ENCODE results near the gene PHGDH.

PHGDH gene

DNA sequence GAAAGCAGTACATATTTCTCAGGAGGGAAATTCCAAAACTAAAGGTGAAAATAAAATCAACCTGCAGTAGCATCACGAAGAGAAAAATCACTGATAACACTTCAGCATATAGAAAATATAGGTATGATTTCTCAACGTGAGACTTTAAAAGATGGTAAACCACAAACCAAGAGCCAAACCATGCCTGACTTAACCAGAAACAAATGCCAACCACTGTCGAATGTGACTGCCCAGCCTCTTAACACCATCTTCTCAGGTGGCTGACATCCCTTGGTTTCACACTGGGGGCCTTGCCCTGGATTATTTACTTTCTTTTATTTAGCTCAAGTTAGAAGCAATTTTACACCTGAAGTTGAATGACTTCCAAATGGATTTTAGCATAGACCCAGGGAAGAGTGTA is 46.9 kb downstream of the PHGDH start:
- H3K9me2 ChIP-seq (ENCODE audit: low read depth, low read length), result no peaks in the 10 kb centered on the region
- no peak overlapping the region for H3K9ac ChIP-seq (ENCODE audit: low read length)
- H3F3A ChIP-seq (ENCODE audit: insufficient read depth, low read length), result no peaks in the 10 kb centered on the region
- H3K4me1 ChIP-seq (ENCODE audit: insufficient read depth, low read length, severe bottlenecking), result no peaks in the 10 kb centered on the region
- H3K4me2 ChIP-seq (ENCODE audit: low read length), result no peak overlapping the region
- H4K20me1 ChIP-seq (ENCODE audit: insufficient read depth, low read length), result no peaks in the 10 kb centered on the region
- no peak overlapping the region for H2AFZ ChIP-seq (ENCODE audit: low read length)
- no peaks in the 10 kb centered on the region for H3K9me3 ChIP-seq (ENCODE audit: low read length)
- TF ChIP-seq EZH2 (IDR thresholded peaks at IDR 0.05; ENCODE audit: borderline replicate concordance, low read length), result no peak
- no peaks in the 10 kb centered on the region for H3K27me3 ChIP-seq (ENCODE audit: insufficient read depth, low read length)
- H3K4me3 ChIP-seq (ENCODE audit: low read depth, low read length, poor library complexity, severe bottlenecking), result no peak overlapping the region
- H3K27ac ChIP-seq (ENCODE audit: low read depth, low read length, poor library complexity, severe bottlenecking), result no peak overlapping the region
- no peaks in the 10 kb centered on the region for H3K79me2 ChIP-seq (ENCODE audit: insufficient read depth, low read length)
- H3K36me3 ChIP-seq (ENCODE audit: insufficient read depth, low read length), result no peaks in the 10 kb centered on the region

DNA sequence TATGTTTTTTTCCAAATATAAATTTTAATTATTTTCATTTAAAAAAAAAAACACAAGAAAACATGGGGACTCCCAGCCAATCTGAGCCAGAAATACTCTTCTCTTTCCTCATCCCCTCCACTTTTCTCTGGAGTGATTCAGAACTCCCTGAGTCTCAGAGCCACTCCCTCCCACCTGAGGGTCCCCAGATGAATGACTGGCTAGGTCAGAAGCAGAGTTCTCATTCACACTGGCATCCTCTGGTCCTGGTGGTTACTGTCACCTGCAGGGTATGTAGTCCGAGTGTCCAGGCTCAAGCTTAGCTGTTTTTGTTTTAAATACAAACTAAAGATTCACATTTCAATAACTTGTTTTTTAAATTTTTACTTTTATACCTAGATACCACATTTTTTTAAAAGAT is 50.7 kb downstream of the PHGDH start:
- Histone ChIP-seq H3K36me3 (ENCODE audit: insufficient read depth, low read length) (no peaks in the 10 kb centered on the region), H3K9me3 (ENCODE audit: low read length) (no peaks in the 10 kb centered on the region), H3K4me3 (ENCODE audit: low read depth, low read length, poor library complexity, severe bottlenecking) (no peak overlapping the region), H4K20me1 (ENCODE audit: insufficient read depth, low read length) (no peaks in the 10 kb centered on the region), H3K9me2 (ENCODE audit: low read depth, low read length) (no peaks in the 10 kb centered on the region), H2AFZ (ENCODE audit: low read length) (no peak overlapping the region), H3F3A (ENCODE audit: insufficient read depth, low read length) (no peaks in the 10 kb centered on the region), H3K4me1 (ENCODE audit: insufficient read depth, low read length, severe bottlenecking) (no peaks in the 10 kb centered on the region), H3K27ac (ENCODE audit: low read depth, low read length, poor library complexity, severe bottlenecking) (no peak overlapping the region), H3K27me3 (ENCODE audit: insufficient read depth, low read length) (no peaks in the 10 kb centered on the region), H3K4me2 (ENCODE audit: low read length) (no peak overlapping the region), H3K79me2 (ENCODE audit: insufficient read depth, low read length) (no peaks in the 10 kb centered on the region), H3K9ac (ENCODE audit: low read length) (no peak overlapping the region)
- TF ChIP-seq, protein P1, sequence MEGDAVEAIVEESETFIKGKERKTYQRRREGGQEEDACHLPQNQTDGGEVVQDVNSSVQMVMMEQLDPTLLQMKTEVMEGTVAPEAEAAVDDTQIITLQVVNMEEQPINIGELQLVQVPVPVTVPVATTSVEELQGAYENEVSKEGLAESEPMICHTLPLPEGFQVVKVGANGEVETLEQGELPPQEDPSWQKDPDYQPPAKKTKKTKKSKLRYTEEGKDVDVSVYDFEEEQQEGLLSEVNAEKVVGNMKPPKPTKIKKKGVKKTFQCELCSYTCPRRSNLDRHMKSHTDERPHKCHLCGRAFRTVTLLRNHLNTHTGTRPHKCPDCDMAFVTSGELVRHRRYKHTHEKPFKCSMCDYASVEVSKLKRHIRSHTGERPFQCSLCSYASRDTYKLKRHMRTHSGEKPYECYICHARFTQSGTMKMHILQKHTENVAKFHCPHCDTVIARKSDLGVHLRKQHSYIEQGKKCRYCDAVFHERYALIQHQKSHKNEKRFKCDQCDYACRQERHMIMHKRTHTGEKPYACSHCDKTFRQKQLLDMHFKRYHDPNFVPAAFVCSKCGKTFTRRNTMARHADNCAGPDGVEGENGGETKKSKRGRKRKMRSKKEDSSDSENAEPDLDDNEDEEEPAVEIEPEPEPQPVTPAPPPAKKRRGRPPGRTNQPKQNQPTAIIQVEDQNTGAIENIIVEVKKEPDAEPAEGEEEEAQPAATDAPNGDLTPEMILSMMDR (IDR thresholded peaks at IDR 0.05; ENCODE audit: low read length), result no peak
- no peak for TF ChIP-seq EZH2 (IDR thresholded peaks at IDR 0.05; ENCODE audit: borderline replicate concordance, low read length)

DNA sequence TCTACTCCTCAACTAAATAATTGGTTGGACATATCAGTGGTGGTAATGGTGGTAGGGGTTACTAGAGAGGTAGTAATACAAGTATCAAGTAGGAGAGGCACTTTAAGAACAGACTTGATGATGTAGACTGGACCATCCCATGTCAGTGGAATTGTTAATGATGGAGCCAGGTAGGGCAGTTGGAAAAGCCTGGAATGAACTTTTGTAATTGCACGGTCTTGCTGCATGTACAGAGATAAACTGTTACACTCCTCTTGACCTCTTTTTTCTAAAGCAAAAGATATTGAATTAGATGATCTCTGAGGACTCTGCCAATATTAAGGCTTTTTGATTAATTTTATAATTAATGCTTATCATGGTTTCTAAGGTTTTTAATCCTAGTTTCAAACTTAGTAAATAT is 51.2 kb downstream of the PHGDH start:
- Histone ChIP-seq H3K79me2 (ENCODE audit: insufficient read depth, low read length) (no peaks in the 10 kb centered on the region), H3K9me3 (ENCODE audit: low read length) (no peaks in the 10 kb centered on the region), H3K4me3 (ENCODE audit: low read depth, low read length, poor library complexity, severe bottlenecking) (no peak overlapping the region), H2AFZ (ENCODE audit: low read length) (no peak overlapping the region), H3K4me2 (ENCODE audit: low read length) (no peak overlapping the region), H3K9me2 (ENCODE audit: low read depth, low read length) (no peaks in the 10 kb centered on the region), H3K9ac (ENCODE audit: low read length) (no peak overlapping the region), H3K4me1 (ENCODE audit: insufficient read depth, low read length, severe bottlenecking) (no peaks in the 10 kb centered on the region), H4K20me1 (ENCODE audit: insufficient read depth, low read length) (no peaks in the 10 kb centered on the region), H3F3A (ENCODE audit: insufficient read depth, low read length) (no peaks in the 10 kb centered on the region), H3K36me3 (ENCODE audit: insufficient read depth, low read length) (no peaks in the 10 kb centered on the region), H3K27ac (ENCODE audit: low read depth, low read length, poor library complexity, severe bottlenecking) (no peak overlapping the region), H3K27me3 (ENCODE audit: insufficient read depth, low read length) (no peaks in the 10 kb centered on the region)
- TF ChIP-seq, protein P1 (IDR thresholded peaks at IDR 0.05; ENCODE audit: low read length), result no peak
- no peak for TF ChIP-seq EZH2 (IDR thresholded peaks at IDR 0.05; ENCODE audit: borderline replicate concordance, low read length)

DNA sequence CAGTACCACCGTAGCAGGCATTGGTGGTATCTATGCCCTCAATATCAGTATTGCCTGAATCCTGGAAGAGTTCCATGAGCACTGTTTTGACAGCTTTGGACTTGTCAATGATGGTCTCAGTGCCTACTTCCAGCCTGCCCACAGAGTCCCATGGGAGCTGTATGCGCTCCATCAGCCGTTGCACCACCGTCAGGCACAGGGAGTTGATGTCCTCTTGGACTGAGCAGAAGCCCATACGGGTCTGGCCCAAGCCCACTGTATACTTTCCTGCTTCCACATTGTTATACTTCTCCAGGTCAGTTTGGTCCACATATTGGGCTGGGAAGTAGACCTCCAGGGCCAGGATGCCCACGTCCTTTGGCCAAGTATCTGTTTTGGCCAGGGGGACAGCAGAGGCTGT is 52.5 kb downstream of the PHGDH start:
- H3K4me2 ChIP-seq (ENCODE audit: low read length), result no peak overlapping the region
- no peaks in the 10 kb centered on the region for H3K9me2 ChIP-seq (ENCODE audit: low read depth, low read length)
- no peaks in the 10 kb centered on the region for H3K9me3 ChIP-seq (ENCODE audit: low read length)
- no peak overlapping the region for H2AFZ ChIP-seq (ENCODE audit: low read length)
- no peak overlapping the region for H3K27ac ChIP-seq (ENCODE audit: low read depth, low read length, poor library complexity, severe bottlenecking)
- no peaks in the 10 kb centered on the region for H3K36me3 ChIP-seq (ENCODE audit: insufficient read depth, low read length)
- H4K20me1 ChIP-seq (ENCODE audit: insufficient read depth, low read length), result no peaks in the 10 kb centered on the region
- no peak for TF ChIP-seq EZH2 (IDR thresholded peaks at IDR 0.05; ENCODE audit: borderline replicate concordance, low read length)
- TF ChIP-seq, protein P1 (IDR thresholded peaks at IDR 0.05; ENCODE audit: low read length), result no peak
- no peaks in the 10 kb centered on the region for H3K27me3 ChIP-seq (ENCODE audit: insufficient read depth, low read length)
- no peaks in the 10 kb centered on the region for H3K79me2 ChIP-seq (ENCODE audit: insufficient read depth, low read length)
- H3K9ac ChIP-seq (ENCODE audit: low read length), result no peak overlapping the region
- no peak overlapping the region for H3K4me3 ChIP-seq (ENCODE audit: low read depth, low read length, poor library complexity, severe bottlenecking)
- no peaks in the 10 kb centered on the region for H3K4me1 ChIP-seq (ENCODE audit: insufficient read depth, low read length, severe bottlenecking)
- H3F3A ChIP-seq (ENCODE audit: insufficient read depth, low read length), result no peaks in the 10 kb centered on the region

Data from OCI-LY1 (cell line).